ENCODE results near the gene EPB41L2.
A peak's percentile ranks its signal among the peaks of the same experiment; 100 is the strongest.

Gene EPB41L2

GRCh38 chr6:130851026-130851425 lies 212.0 kb downstream of the EPB41L2 start:
- POLR2A ChIA-PET = no interaction called here
- no peak for DNase-seq (ENCODE audit: extremely low spot score)
- TF ChIP-seq, protein P1, sequence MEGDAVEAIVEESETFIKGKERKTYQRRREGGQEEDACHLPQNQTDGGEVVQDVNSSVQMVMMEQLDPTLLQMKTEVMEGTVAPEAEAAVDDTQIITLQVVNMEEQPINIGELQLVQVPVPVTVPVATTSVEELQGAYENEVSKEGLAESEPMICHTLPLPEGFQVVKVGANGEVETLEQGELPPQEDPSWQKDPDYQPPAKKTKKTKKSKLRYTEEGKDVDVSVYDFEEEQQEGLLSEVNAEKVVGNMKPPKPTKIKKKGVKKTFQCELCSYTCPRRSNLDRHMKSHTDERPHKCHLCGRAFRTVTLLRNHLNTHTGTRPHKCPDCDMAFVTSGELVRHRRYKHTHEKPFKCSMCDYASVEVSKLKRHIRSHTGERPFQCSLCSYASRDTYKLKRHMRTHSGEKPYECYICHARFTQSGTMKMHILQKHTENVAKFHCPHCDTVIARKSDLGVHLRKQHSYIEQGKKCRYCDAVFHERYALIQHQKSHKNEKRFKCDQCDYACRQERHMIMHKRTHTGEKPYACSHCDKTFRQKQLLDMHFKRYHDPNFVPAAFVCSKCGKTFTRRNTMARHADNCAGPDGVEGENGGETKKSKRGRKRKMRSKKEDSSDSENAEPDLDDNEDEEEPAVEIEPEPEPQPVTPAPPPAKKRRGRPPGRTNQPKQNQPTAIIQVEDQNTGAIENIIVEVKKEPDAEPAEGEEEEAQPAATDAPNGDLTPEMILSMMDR (IDR thresholded peaks at IDR 0.05; ENCODE audit: control extremely low read depth, extremely low read depth, low read depth, missing control alignments) = no peak
- CTCF ChIA-PET = interaction anchor here (5.1 kb wide), 1 partner anchor 21 kb away, joined by 23 read pairs; no protein-coding TSS in a partner anchor

GRCh38 chr6:130849594-130849993 lies 213.5 kb downstream of the EPB41L2 start:
- CTCF ChIA-PET = interaction anchor here (5.1 kb wide), 1 partner anchor 23 kb away, joined by 23 read pairs; no protein-coding TSS in a partner anchor

DNA sequence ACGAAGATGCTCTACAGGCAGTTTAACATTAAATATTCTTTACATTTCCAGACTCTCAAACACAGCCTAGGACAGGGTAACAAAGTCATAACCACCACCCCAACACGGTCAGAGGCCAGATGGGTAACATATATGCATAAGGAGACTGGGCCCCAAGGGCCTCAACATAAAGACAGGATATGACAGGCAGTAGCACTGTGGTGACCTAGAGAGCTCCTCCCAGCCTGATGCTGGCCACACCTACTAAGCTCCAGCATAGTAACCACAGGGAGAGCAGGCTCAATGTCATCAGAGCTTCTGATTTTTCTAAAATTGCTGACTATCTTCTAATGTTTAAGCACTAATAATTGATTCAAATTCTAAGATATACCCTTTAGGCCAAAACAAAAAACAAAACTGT lies 214.1 kb downstream of the EPB41L2 start:
- ChIA-PET CTCF (interaction anchor here (5.1 kb wide), 1 partner anchor 23 kb away, joined by 23 read pairs; no protein-coding TSS in a partner anchor), POLR2A (no interaction called here)
- DNase-seq (ENCODE audit: extremely low spot score) = peak; percentile 23
- TF ChIP-seq, protein P1 (IDR thresholded peaks at IDR 0.05; ENCODE audit: control extremely low read depth, extremely low read depth, low read depth, missing control alignments) = no peak

More at GRCh38 chr6:130849594-130849993, 213.5 kb downstream of the EPB41L2 start:
- POLR2A ChIA-PET = no interaction called here
- DNase-seq (ENCODE audit: extremely low spot score) = no peak
- TF ChIP-seq, protein P1 (IDR thresholded peaks at IDR 0.05; ENCODE audit: control extremely low read depth, extremely low read depth, low read depth, missing control alignments) = no peak

- TF ChIP-seq, protein P1 (IDR thresholded peaks at IDR 0.05; ENCODE audit: control extremely low read depth, extremely low read depth, low read depth, missing control alignments) = no peak
- no peak for DNase-seq (ENCODE audit: extremely low spot score)
- CTCF ChIA-PET = interaction anchor here (0.8 to 1.3 kb wide), 6 partner anchors 13 to 1280 kb away, joined by 3 to 6 read pairs (median 3); no protein-coding TSS in a partner anchor
- POLR2A ChIA-PET = no interaction called here
Observed at GRCh38 chr6:130847001-130847910, 215.8 kb downstream of the EPB41L2 start.

DNA sequence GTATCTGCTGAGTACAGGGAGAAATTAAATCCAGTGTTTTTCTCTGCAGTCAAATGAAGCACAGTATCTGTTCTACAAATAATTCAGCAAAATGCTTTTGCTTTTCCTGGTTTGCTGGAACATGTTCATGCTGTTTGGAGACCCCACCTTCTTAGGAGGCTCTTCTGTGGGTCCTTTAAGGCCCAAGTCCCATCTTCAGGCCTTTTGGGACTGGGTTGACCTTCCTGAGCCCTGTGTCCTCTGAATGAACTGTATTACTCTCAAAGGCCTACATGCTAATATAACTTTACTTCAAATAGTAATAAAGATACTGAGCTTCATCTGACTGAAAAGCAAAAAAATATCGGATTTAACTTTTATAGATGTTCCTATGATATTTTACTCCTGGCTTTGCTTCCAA lies 216.5 kb downstream of the EPB41L2 start:
- ChIA-PET CTCF (interaction anchor here (0.8 kb wide), 1 partner anchor 21 kb away, joined by 3 read pairs; no protein-coding TSS in a partner anchor), POLR2A (no interaction called here)
- no peak for DNase-seq (ENCODE audit: extremely low spot score)
- TF ChIP-seq, protein P1 (IDR thresholded peaks at IDR 0.05; ENCODE audit: control extremely low read depth, extremely low read depth, low read depth, missing control alignments) = no peak

- TF ChIP-seq, protein P1 (IDR thresholded peaks at IDR 0.05; ENCODE audit: control extremely low read depth, extremely low read depth, low read depth, missing control alignments) = peak; percentile 55
Observed at GRCh38 chr6:130843575-130844320, 219.3 kb downstream of the EPB41L2 start.

More at GRCh38 chr6:130843575-130844320, 219.3 kb downstream of the EPB41L2 start:
- POLR2A ChIA-PET = no interaction called here
- DNase-seq (ENCODE audit: extremely low spot score) = peak; percentile 21
- CTCF ChIA-PET = interaction anchor here (0.8 to 1.7 kb wide), 11 partner anchors 10 to 539 kb away, joined by 3 to 19 read pairs (median 3); no protein-coding TSS in a partner anchor

Data from GM10248 (cell line).